HL-60 (cell line): Measurements from ENCODE around the gene GBP7.

Source experiments
- DNase-seq, 2 experiments: peaks; one replicate each; pipeline ENCODE4 v3.0.0-alpha.2; 2010 to 2020; ENCODE audit warnings: low read depth in 1 of 2, low spot score in 1 of 2
- H3K27ac ChIP-seq: fragments of 250-450 bp; sonication (Bioruptor Pico); replicated peaks from 2 replicates; pipeline ENCODE4 v1.5.1; 2020; ENCODE audit warnings: mild to moderate bottlenecking, moderate library complexity
- H3K27me3 ChIP-seq: fragments of 250-450 bp; sonication (Bioruptor Pico); 2 replicates; pipeline ENCODE4 v1.5.1; 2021; ENCODE audit warnings: mild to moderate bottlenecking, moderate library complexity; ENCODE audit not compliant: insufficient read depth, poor library complexity, severe bottlenecking
- H3K4me3 ChIP-seq: replicated peaks from 2 replicates; pipeline ENCODE4 v1.5.1; 2011; ENCODE audit warnings: mild to moderate bottlenecking, control low read depth, low read length; ENCODE audit not compliant: insufficient read depth
- GABPA ChIP-seq: IDR thresholded peaks from 2 replicates; pipeline ENCODE4 v1.6.1; 2012; ENCODE audit warnings: low read depth
- POLR2AphosphoS5 ChIP-seq: IDR thresholded peaks from 2 replicates; pipeline ENCODE4 v1.6.1; 2012; ENCODE audit warnings: low read depth
- SPI1 ChIP-seq: IDR thresholded peaks from 2 replicates; pipeline ENCODE4 v1.6.1; 2012; ENCODE audit warnings: low read depth, mild to moderate bottlenecking, borderline replicate concordance
- TF ChIP-seq, protein P1 (sequence below): IDR thresholded peaks from 2 replicates; pipeline ENCODE4 v1.6.1; 2012; ENCODE audit warnings: low read depth; ENCODE audit not compliant: insufficient replicate concordance
- TF ChIP-seq, protein P2 (sequence below): IDR thresholded peaks from one replicate; pipeline ENCODE4 v1.5.1; 2011; ENCODE audit warnings: low read length, control low read depth, inconsistent platforms; ENCODE audit not compliant: insufficient read depth

Gene GBP7

GRCh38 chr1:89201106-89201794, 25.4 kb upstream of the GBP7 start:
- H3K27me3 ChIP-seq = peaks cover 10% of the 10 kb centered on the region
- no peak overlapping the region for H3K27ac ChIP-seq
- no peak for DNase-seq
- TF ChIP-seq SPI1 (no peak), GABPA (no peak), POLR2AphosphoS5 (no peak)
- TF ChIP-seq, protein P1, sequence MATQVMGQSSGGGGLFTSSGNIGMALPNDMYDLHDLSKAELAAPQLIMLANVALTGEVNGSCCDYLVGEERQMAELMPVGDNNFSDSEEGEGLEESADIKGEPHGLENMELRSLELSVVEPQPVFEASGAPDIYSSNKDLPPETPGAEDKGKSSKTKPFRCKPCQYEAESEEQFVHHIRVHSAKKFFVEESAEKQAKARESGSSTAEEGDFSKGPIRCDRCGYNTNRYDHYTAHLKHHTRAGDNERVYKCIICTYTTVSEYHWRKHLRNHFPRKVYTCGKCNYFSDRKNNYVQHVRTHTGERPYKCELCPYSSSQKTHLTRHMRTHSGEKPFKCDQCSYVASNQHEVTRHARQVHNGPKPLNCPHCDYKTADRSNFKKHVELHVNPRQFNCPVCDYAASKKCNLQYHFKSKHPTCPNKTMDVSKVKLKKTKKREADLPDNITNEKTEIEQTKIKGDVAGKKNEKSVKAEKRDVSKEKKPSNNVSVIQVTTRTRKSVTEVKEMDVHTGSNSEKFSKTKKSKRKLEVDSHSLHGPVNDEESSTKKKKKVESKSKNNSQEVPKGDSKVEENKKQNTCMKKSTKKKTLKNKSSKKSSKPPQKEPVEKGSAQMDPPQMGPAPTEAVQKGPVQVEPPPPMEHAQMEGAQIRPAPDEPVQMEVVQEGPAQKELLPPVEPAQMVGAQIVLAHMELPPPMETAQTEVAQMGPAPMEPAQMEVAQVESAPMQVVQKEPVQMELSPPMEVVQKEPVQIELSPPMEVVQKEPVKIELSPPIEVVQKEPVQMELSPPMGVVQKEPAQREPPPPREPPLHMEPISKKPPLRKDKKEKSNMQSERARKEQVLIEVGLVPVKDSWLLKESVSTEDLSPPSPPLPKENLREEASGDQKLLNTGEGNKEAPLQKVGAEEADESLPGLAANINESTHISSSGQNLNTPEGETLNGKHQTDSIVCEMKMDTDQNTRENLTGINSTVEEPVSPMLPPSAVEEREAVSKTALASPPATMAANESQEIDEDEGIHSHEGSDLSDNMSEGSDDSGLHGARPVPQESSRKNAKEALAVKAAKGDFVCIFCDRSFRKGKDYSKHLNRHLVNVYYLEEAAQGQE = no peak
- TF ChIP-seq, protein P2, sequence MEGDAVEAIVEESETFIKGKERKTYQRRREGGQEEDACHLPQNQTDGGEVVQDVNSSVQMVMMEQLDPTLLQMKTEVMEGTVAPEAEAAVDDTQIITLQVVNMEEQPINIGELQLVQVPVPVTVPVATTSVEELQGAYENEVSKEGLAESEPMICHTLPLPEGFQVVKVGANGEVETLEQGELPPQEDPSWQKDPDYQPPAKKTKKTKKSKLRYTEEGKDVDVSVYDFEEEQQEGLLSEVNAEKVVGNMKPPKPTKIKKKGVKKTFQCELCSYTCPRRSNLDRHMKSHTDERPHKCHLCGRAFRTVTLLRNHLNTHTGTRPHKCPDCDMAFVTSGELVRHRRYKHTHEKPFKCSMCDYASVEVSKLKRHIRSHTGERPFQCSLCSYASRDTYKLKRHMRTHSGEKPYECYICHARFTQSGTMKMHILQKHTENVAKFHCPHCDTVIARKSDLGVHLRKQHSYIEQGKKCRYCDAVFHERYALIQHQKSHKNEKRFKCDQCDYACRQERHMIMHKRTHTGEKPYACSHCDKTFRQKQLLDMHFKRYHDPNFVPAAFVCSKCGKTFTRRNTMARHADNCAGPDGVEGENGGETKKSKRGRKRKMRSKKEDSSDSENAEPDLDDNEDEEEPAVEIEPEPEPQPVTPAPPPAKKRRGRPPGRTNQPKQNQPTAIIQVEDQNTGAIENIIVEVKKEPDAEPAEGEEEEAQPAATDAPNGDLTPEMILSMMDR = no peak
- no peak overlapping the region for H3K4me3 ChIP-seq

DNA sequence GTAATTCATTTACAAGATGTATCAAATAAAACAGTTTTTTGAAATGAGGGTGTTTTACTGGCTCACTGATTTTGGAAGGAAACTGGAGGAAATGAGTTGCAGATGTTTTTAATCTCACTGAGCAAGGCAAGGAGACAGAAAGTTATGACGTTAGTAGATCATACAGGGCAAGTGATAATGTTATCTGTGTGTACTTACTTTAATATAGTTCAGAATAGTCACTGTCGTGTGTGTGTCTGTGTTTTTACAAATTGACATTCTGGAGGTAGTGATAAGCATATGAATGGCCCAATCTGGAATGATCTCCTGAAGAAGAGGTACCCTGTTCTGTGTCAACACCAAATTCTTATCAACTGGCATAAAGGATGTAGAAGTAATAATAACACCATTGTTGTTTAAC, 24.9 kb upstream of the GBP7 start:
- no peak overlapping the region for H3K27ac ChIP-seq
- DNase-seq = no peak

DNA sequence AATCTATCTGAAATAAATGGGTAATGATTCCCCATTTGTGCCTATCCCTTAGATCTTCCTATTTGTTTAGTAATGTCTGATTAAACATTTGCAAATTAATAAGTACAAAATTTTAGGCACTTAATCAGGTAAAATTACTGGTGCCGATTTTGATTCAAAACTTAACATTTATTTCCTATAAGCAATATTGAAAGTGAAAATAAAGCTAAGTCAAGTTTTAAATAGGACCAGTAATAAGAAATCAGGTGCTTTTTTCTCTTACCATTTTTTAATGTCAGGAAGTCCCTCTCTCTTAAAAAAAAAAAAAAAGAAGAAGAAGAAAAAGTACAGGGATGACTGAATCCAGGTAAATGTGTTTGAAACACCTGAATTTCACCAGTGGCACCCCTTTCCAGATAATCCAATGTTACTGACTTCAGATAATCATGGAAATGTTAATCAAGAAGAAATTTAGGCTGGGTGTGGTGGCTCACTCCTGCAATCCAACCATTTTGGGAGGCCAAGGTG, 23.8 kb upstream of the GBP7 start:
- no peak for DNase-seq
- TF ChIP-seq GABPA (no peak), SPI1 (no peak), POLR2AphosphoS5 (no peak)
- TF ChIP-seq, protein P1 = no peak
- TF ChIP-seq, protein P2 = no peak
- Histone ChIP-seq H3K27me3 (peaks cover 10% of the 10 kb centered on the region), H3K27ac (no peak overlapping the region), H3K4me3 (no peak overlapping the region)

More for the DNA sequence above, 24.9 kb upstream of the GBP7 start:
- H3K27me3 ChIP-seq = peaks cover 10% of the 10 kb centered on the region
- TF ChIP-seq GABPA (no peak), SPI1 (no peak), POLR2AphosphoS5 (no peak)
- TF ChIP-seq, protein P1 = no peak
- TF ChIP-seq, protein P2 = no peak
- H3K4me3 ChIP-seq = no peak overlapping the region
